ENCODE results near the gene CALCR. TPM values are rescaled to one million over a fixed set of nuclear protein-coding genes. Genes with fewer than 3 reads are reported as not detected.
"Not testable (repeated sequence)": the region's sequence is repeated elsewhere in the genome, so short reads cannot be mapped to it uniquely, and the experiment has no call there.

Gene CALCR
- total RNA-seq, 5 donors from 2014 or later (not counting 1 experiment from before 2014, with no cell fraction given): not detected

DNA sequence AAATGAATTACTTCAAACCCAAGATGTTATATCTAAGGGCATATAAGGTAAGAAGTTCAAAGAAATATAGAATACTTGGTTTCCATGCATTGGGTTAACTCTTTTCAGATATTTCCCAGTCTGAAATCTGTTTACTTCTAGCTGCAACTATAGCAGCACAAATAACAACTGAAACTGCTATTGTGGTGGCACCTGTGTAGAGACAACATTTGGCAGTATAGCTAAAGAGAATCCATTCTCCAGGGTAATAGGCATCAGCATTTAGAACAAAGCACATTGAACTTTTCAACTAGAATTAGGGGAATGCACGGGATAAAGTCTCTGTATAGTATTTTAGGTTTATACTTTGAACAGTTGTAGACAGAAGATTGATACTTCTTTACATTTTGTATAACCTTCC lies 19.7 kb upstream of the CALCR start:
- H3K27ac Mint-ChIP-seq: no peak overlapping the region
- peaks cover 0 to 1% of the 10 kb centered on the region in 2 donors for H3K27me3 Mint-ChIP-seq
- ChIA-PET CTCF (no interaction called here), POLR2A (no interaction called here)
- H3K36me3 Mint-ChIP-seq: no peaks in the 10 kb centered on the region
- H3K9me3 Mint-ChIP-seq: peaks cover 0 to 3% (median 0%) of the 10 kb centered on the region in 3 donors
- H3K4me3 Mint-ChIP-seq: no peak overlapping the region
- ATAC-seq (replicated peaks in 1 of 4): no peak
- no peaks in the 10 kb centered on the region for H3K4me1 ChIP-seq (ENCODE audit: control insufficient read depth in 1 of 2, extremely low read depth in 1 of 2, insufficient read depth in 2 of 2, low read length in 2 of 2)
- no CpG with 5 or more reads among the region's 1 CpG for WGBS (ENCODE audit: insufficient coverage)
- H3K27me3 ChIP-seq (replicated peaks in 1 of 2; ENCODE audit: control insufficient read depth in 2 of 2, extremely low read depth in 1 of 2, insufficient read depth in 2 of 2, low read length in 1 of 2): no peaks in the 10 kb centered on the region
- no peaks in the 10 kb centered on the region for H3K9me3 ChIP-seq
- H3K4me3 ChIP-seq (ENCODE audit: control insufficient read depth in 1 of 2, extremely low read depth in 1 of 2, low read length in 1 of 2): no peak overlapping the region
- no peaks in the 10 kb centered on the region for H3K36me3 ChIP-seq (ENCODE audit: control insufficient read depth in 2 of 2, extremely low read depth in 1 of 2, insufficient read depth in 1 of 2, low read length in 1 of 2)
- H3K27ac ChIP-seq (ENCODE audit: low read length): no peak overlapping the region
- DNase-seq: no peak
- no peaks in the 10 kb centered on the region for H3K4me1 Mint-ChIP-seq

DNA sequence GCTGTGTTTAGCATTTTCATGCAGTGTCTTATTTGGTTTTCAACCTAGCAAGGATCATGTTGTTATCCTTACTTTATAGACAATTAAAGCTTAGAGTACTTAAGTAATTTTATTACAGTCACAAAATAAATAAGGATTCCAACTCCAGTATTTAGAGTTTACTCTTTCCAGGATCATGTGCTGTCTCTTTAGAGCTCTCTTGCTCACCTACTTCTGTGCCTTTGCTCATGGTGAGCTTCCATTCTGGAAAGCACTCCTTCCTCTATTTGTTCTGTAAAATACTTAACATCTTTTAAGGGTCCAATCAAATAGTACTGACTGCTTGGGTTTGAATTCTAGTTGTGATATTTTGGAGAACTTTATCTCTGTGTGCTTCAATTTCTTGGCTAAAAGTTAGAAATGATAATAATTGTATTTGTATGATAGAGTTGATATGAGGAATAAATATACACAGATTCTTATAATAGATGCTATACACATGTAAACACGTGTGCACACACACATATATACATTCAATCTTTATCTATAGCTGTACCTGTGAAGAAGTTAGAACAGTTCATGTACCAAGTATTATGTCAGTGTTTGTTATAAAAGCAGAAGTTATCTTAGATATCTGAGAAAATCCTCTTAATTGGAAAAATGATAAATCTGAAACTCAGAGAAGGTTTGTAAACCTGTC lies 18.2 kb upstream of the CALCR start:
- H3K4me3 ChIP-seq (ENCODE audit: control insufficient read depth in 1 of 2, extremely low read depth in 1 of 2, low read length in 1 of 2): no peak overlapping the region
- H3K27ac ChIP-seq (ENCODE audit: low read length): no peak overlapping the region
- Mint-ChIP-seq H3K9me3 (peaks cover 0 to 6% (median 3%) of the 10 kb centered on the region in 3 donors), H3K27ac (no peak overlapping the region), H3K4me1 (no peaks in the 10 kb centered on the region), H3K36me3 (no peaks in the 10 kb centered on the region), H3K4me3 (no peak overlapping the region), H3K27me3 (peaks cover 0 to 1% of the 10 kb centered on the region in 2 donors)
- DNase-seq: no peak
- no CpG with 5 or more reads among the region's 1 CpG for WGBS (ENCODE audit: insufficient coverage)
- ChIA-PET CTCF (no interaction called here), POLR2A (no interaction called here)
- H3K27me3 ChIP-seq (replicated peaks in 1 of 2; ENCODE audit: control insufficient read depth in 2 of 2, extremely low read depth in 1 of 2, insufficient read depth in 2 of 2, low read length in 1 of 2): no peaks in the 10 kb centered on the region
- ATAC-seq (replicated peaks in 1 of 4): no peak
- no peaks in the 10 kb centered on the region for H3K4me1 ChIP-seq (ENCODE audit: control insufficient read depth in 1 of 2, extremely low read depth in 1 of 2, insufficient read depth in 2 of 2, low read length in 2 of 2)
- no peaks in the 10 kb centered on the region for H3K9me3 ChIP-seq
- H3K36me3 ChIP-seq (ENCODE audit: control insufficient read depth in 2 of 2, extremely low read depth in 1 of 2, insufficient read depth in 1 of 2, low read length in 1 of 2): no peaks in the 10 kb centered on the region

DNA sequence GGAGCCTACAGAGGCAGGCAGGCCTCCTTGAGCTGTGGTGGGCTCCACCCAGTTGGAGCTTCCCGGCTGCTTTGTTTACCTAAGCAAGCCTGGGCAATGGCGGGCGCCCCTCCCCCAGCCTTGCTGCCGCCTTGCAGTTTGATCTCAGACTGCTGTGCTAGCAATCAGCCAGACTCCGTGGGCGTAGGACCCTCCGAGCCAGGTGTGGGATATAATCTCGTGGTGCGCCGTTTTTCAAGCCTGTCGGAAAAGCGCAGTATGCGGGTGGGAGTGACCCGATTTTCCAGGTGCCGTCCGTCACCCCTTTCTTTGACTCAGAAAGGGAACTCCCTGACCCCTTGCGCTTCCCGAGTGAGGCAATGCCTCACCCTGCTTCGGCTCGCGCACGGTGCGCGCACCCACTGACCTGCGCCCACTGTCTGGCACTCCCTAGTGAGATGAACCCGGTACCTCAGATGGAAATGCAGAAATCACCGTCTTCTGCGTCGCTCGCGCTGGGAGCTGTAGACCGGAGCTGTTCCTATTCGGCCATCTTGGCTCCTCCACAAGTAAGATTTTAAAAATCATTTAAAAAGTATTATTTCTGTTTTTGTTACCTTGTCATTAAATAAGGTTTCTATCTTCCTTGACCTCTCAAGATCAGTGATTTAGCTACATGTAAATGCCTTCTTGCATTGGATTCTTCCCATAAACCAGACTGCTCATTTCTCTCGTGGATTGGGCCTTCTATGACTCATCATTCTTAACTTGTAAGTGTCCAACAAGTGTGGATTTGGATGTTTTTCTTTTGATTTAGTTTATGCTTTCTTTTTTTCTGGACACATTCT lies 16.9 kb upstream of the CALCR start:
- H3K9me3 Mint-ChIP-seq; H3K27ac ChIP-seq (ENCODE audit: low read length); H3K36me3 ChIP-seq (ENCODE audit: control insufficient read depth in 2 of 2, extremely low read depth in 1 of 2, insufficient read depth in 1 of 2, low read length in 1 of 2); H3K9me3 ChIP-seq; H3K36me3 Mint-ChIP-seq; H3K27me3 Mint-ChIP-seq; H3K27ac Mint-ChIP-seq; H3K4me1 Mint-ChIP-seq; H3K4me3 Mint-ChIP-seq; POLR2A ChIA-PET; ATAC-seq (replicated peaks in 1 of 4); CTCF ChIA-PET; DNase-seq; H3K27me3 ChIP-seq (replicated peaks in 1 of 2; ENCODE audit: control insufficient read depth in 2 of 2, extremely low read depth in 1 of 2, insufficient read depth in 2 of 2, low read length in 1 of 2); H3K4me3 ChIP-seq (ENCODE audit: control insufficient read depth in 1 of 2, extremely low read depth in 1 of 2, low read length in 1 of 2); H3K4me1 ChIP-seq (ENCODE audit: control insufficient read depth in 1 of 2, extremely low read depth in 1 of 2, insufficient read depth in 2 of 2, low read length in 2 of 2): not testable (repeated sequence)
- WGBS (ENCODE audit: insufficient coverage): 83% methylated on average over 2 of the region's 34 CpGs

DNA sequence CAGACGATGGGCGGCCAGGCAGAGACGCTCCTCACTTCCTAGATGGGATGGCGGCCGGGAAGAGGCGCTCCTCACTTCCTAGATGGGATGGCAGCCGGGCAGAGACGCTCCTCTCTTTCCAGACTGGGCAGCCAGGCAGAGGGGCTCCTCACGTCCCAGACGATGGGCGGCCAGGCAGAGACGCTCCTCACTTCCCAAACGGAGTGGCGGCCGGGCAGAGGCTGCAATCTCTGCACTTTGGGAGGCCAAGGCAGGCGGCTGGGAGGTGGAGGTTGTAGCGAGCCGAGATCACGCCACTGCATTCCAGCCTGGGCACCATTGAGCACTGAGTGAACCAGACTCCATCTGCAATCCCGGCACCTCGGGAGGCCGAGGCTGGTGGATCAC lies 11.9 kb upstream of the CALCR start:
- H3K4me1 Mint-ChIP-seq; H3K36me3 Mint-ChIP-seq; CTCF ChIA-PET; ATAC-seq (replicated peaks in 1 of 4); H3K27ac Mint-ChIP-seq; H3K4me3 Mint-ChIP-seq; H3K27me3 ChIP-seq (replicated peaks in 1 of 2; ENCODE audit: control insufficient read depth in 2 of 2, extremely low read depth in 1 of 2, insufficient read depth in 2 of 2, low read length in 1 of 2); DNase-seq; H3K36me3 ChIP-seq (ENCODE audit: control insufficient read depth in 2 of 2, extremely low read depth in 1 of 2, insufficient read depth in 1 of 2, low read length in 1 of 2); H3K9me3 Mint-ChIP-seq; H3K27me3 Mint-ChIP-seq; POLR2A ChIA-PET; H3K4me3 ChIP-seq (ENCODE audit: control insufficient read depth in 1 of 2, extremely low read depth in 1 of 2, low read length in 1 of 2); H3K4me1 ChIP-seq (ENCODE audit: control insufficient read depth in 1 of 2, extremely low read depth in 1 of 2, insufficient read depth in 2 of 2, low read length in 2 of 2); H3K9me3 ChIP-seq; H3K27ac ChIP-seq (ENCODE audit: low read length): not testable (repeated sequence)
- 92% methylated on average over 2 of the region's 22 CpGs for WGBS (ENCODE audit: insufficient coverage)

DNA sequence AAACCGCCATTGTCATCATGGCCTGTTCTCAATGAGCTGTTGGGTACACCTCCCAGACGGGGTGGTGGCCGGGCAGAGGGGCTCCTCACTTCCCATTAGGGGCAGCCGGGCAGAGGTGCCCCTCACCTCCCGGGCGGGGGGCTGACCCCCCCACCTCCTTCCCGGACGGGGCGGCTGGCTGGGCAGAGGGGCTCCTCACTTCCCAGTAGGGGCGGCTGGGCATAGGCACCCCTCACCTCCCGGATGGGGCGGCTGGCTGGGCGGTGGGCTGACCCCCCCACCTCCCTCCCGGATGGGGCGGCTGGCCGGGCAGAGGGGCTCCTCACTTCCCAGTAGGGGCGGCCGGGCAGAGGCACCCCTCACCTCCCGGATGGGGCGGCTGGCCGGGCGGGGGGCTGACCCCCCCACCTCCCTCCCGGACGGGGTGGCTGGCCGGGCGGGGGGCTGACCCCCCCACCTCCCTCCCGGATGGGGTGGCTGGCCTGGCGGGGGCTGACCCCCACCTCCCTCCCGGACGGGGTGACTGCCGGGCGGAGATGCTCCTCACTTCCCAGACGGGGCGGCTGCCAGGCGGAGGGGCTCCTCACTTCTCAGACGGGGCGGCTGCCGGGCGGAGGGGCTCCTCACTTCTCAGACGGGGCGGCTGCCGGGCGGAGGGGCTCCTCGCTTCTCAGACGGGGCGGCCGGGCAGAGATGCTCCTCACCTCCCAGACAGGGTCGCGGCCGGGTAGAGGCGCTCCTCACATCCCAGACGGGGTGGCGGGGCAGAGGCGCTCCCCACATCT lies 11.4 kb upstream of the CALCR start:
- DNase-seq, POLR2A ChIA-PET, H3K36me3 Mint-ChIP-seq: not testable (repeated sequence)

DNA sequence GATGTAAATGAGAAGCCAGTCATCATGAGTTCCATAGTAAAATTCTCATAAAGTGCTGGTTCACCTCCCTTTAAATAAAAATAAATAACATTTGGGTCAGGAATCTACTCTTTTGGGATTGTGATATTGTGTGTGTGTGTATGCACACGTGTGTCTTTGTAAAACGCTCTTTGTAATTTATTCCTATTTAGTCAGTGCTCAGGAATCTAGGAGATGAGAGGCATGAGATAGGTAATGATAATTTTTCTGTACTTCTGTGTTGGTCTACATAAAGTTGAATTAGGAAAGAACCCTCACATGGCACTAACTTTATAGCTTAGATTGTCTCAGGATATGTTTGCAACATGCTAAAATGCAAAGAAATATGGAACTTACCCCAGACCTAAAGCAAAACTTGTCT lies 4.9 kb upstream of the CALCR start:
- Histone ChIP-seq H3K4me3 (ENCODE audit: control insufficient read depth in 1 of 2, extremely low read depth in 1 of 2, low read length in 1 of 2) (no peak overlapping the region), H3K27me3 (replicated peaks in 1 of 2; ENCODE audit: control insufficient read depth in 2 of 2, extremely low read depth in 1 of 2, insufficient read depth in 2 of 2, low read length in 1 of 2) (peaks cover 11 to 13% of the 10 kb centered on the region in 2 experiments), H3K4me1 (ENCODE audit: control insufficient read depth in 1 of 2, extremely low read depth in 1 of 2, insufficient read depth in 2 of 2, low read length in 2 of 2) (no peaks in the 10 kb centered on the region), H3K27ac (ENCODE audit: low read length) (no peak overlapping the region), H3K9me3 (no peaks in the 10 kb centered on the region), H3K36me3 (ENCODE audit: control insufficient read depth in 2 of 2, extremely low read depth in 1 of 2, insufficient read depth in 1 of 2, low read length in 1 of 2) (no peaks in the 10 kb centered on the region)
- ChIA-PET POLR2A (no interaction called here), CTCF (no interaction called here)
- no CpG with 5 or more reads among the region's 2 CpGs for WGBS (ENCODE audit: insufficient coverage)
- Mint-ChIP-seq H3K36me3 (no peaks in the 10 kb centered on the region), H3K27ac (no peak overlapping the region), H3K4me1 (peaks cover 0 to 3% (median 2%) of the 10 kb centered on the region in 3 donors), H3K27me3 (peaks cover 18 to 24% of the 10 kb centered on the region in 2 donors), H3K4me3 (no peak overlapping the region), H3K9me3 (peaks cover 0 to 4% (median 0%) of the 10 kb centered on the region in 3 donors)
- DNase-seq: no peak
- ATAC-seq (replicated peaks in 1 of 4): no peak

More for the DNA sequence above, 11.4 kb upstream of the CALCR start:
- ATAC-seq (replicated peaks in 1 of 4); H3K27me3 Mint-ChIP-seq; H3K9me3 ChIP-seq; H3K36me3 ChIP-seq (ENCODE audit: control insufficient read depth in 2 of 2, extremely low read depth in 1 of 2, insufficient read depth in 1 of 2, low read length in 1 of 2); CTCF ChIA-PET; H3K27me3 ChIP-seq (replicated peaks in 1 of 2; ENCODE audit: control insufficient read depth in 2 of 2, extremely low read depth in 1 of 2, insufficient read depth in 2 of 2, low read length in 1 of 2); H3K4me3 ChIP-seq (ENCODE audit: control insufficient read depth in 1 of 2, extremely low read depth in 1 of 2, low read length in 1 of 2); H3K9me3 Mint-ChIP-seq; H3K4me1 ChIP-seq (ENCODE audit: control insufficient read depth in 1 of 2, extremely low read depth in 1 of 2, insufficient read depth in 2 of 2, low read length in 2 of 2); H3K4me3 Mint-ChIP-seq; H3K27ac Mint-ChIP-seq; H3K4me1 Mint-ChIP-seq; H3K27ac ChIP-seq (ENCODE audit: low read length): not testable (repeated sequence)
- WGBS (ENCODE audit: insufficient coverage): no CpG with 5 or more reads among the region's 54 CpGs
